CD4-positive, alpha-beta T cell (primary cell): Measurements from ENCODE around the gene ENTR1. TPM values are rescaled to one million over a fixed set of nuclear protein-coding genes. Genes with fewer than 3 reads are reported as not detected.

ENCODE experiments used
- ATAC-seq: fragments of 200-7000 bp; cut with Tn5 transposase; one replicate; pipeline ENCODE4 v1.10.0; 2022; ENCODE audit warnings: mild to moderate bottlenecking; ENCODE audit not compliant: poor library complexity
- CTCF ChIA-PET: fragments of 350-600 bp; sonication (Branson Sonifier 250); formaldehyde crosslinking; loops from one replicate; lab custom pipeline; 2021; ENCODE audit warnings: antibody characterized with exemption, inconsistent platforms; lab: Charles Lee
- POLR2A ChIA-PET: fragments of 350-600 bp; sonication (Branson Sonifier 250); formaldehyde crosslinking; loops from one replicate; lab custom pipeline; 2021; ENCODE audit warnings: antibody characterized with exemption, inconsistent platforms; lab: Charles Lee
- DNase-seq, 14 experiments: peaks; one replicate each; pipeline ENCODE4 v3.0.0-alpha.2; 2013 to 2020; ENCODE audit warnings: mixed read lengths in 2 of 14
- H3K27ac ChIP-seq, 2 donors: one replicate each; pipeline versions ENCODE4 v1.5.1 to v1.7.0; 2013; ENCODE audit warnings: low read length in 2 of 2, low read depth in 1 of 2, mild to moderate bottlenecking in 1 of 2
- H3K27me3 ChIP-seq, 2 experiments: 1 replicate in 1 of 2; 2 replicates in 1 of 2; pipeline versions ENCODE4 v1.6.1 to v1.7.0; 2013; ENCODE audit warnings: low read length in 2 of 2, control low read depth in 1 of 2, mild to moderate bottlenecking in 1 of 2, moderate library complexity in 1 of 2; ENCODE audit not compliant: insufficient read depth in 2 of 2, control insufficient read depth in 1 of 2
- H3K36me3 ChIP-seq: one replicate; pipeline ENCODE4 v1.6.1; 2013; ENCODE audit warnings: low read length, control low read depth; ENCODE audit not compliant: insufficient read depth
- H3K4me1 ChIP-seq: one replicate; pipeline ENCODE4 v1.6.1; 2013; ENCODE audit warnings: low read length, control low read depth; ENCODE audit not compliant: insufficient read depth
- H3K4me3 ChIP-seq: one replicate; pipeline ENCODE4 v1.5.1; 2013; ENCODE audit warnings: mild to moderate bottlenecking, low read length, moderate library complexity
- H3K9me3 ChIP-seq, 2 experiments: 1 replicate in 1 of 2; 2 replicates in 1 of 2; pipeline versions ENCODE4 v1.6.1 to v1.7.0; 2013; ENCODE audit warnings: low read length in 2 of 2, mild to moderate bottlenecking in 2 of 2, control low read depth in 1 of 2, moderate library complexity in 1 of 2; ENCODE audit not compliant: control insufficient read depth in 1 of 2, insufficient read depth in 1 of 2
- H3K27ac Mint-ChIP-seq: one replicate; pipeline ENCODE4 v1.8.0; 2020; ENCODE audit warnings: mixed read lengths
- H3K27me3 Mint-ChIP-seq: one replicate; pipeline ENCODE4 v1.8.0; 2021; ENCODE audit warnings: mixed read lengths
- H3K36me3 Mint-ChIP-seq: one replicate; pipeline ENCODE4 v1.8.0; 2021; ENCODE audit warnings: low read depth, mixed read lengths
- H3K4me1 Mint-ChIP-seq: one replicate; pipeline ENCODE4 v1.8.0; 2021; ENCODE audit warnings: low read depth, mixed read lengths
- H3K4me3 Mint-ChIP-seq: one replicate; pipeline ENCODE4 v1.8.0; 2020; ENCODE audit warnings: mild to moderate bottlenecking, mixed read lengths
- H3K9me3 Mint-ChIP-seq: one replicate; pipeline ENCODE4 v1.8.0; 2020; ENCODE audit warnings: mixed read lengths
- intact Hi-C, 2 experiments: fragments of 100-400 bp; cut with DNase I in 1 of 2; cut with micrococcal nuclease in 1 of 2; formaldehyde crosslinking; loops; one replicate each; pipeline versions ENCODE4 v1.15.1 to v1.9.0; 2023 to 2025; cut with DNase I, micrococcal nuclease
- total RNA-seq, 174 experiments: library from RNA in 2 of 174; stranded (reverse) in 2 of 174; gene quantifications; one replicate each; pipeline ENCODE4 v1.2.3 and lab custom pipeline; 2021 to 2026
- TF ChIP-seq, protein P1 (sequence below): fragments of 200-600 bp; IDR thresholded peaks from one replicate; pipeline ENCODE4 v1.8.0; 2022; ENCODE audit warnings: antibody characterized with exemption, mild to moderate bottlenecking

Gene ENTR1
- total RNA-seq, 2 experiments from 2014 or later: 37.7 to 43.2 TPM

DNA sequence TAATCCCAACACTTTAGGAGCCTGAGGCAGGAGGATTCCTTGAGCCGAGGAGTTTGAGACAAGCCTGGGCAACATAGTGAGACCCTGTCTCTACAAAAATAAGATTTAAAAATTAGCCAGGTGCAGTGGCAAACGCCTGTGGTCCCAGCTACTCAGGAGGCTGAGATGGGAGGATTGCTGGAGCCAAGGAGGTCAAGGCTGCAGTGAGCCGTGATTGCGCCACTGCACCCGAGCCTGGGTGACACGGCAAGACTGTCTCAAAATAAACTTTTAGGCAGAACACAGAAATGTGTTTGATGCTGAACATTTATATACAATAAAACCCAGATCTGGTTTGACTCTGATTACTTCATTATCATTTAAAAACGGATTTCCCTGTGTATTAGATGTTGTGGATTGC is 4.9 kb downstream of the ENTR1 start:
- H3K36me3 Mint-ChIP-seq: peaks cover 53% of the 10 kb centered on the region
- H3K27ac Mint-ChIP-seq: peak overlapping the region; percentile 91
- H3K27ac ChIP-seq: peak overlapping the region in 1 of 2 donors; percentile 86
- H3K9me3 Mint-ChIP-seq: no peaks in the 10 kb centered on the region
- H3K27me3 ChIP-seq: no peaks in the 10 kb centered on the region
- peaks cover 75% of the 10 kb centered on the region for H3K4me1 ChIP-seq
- TF ChIP-seq, protein P1, sequence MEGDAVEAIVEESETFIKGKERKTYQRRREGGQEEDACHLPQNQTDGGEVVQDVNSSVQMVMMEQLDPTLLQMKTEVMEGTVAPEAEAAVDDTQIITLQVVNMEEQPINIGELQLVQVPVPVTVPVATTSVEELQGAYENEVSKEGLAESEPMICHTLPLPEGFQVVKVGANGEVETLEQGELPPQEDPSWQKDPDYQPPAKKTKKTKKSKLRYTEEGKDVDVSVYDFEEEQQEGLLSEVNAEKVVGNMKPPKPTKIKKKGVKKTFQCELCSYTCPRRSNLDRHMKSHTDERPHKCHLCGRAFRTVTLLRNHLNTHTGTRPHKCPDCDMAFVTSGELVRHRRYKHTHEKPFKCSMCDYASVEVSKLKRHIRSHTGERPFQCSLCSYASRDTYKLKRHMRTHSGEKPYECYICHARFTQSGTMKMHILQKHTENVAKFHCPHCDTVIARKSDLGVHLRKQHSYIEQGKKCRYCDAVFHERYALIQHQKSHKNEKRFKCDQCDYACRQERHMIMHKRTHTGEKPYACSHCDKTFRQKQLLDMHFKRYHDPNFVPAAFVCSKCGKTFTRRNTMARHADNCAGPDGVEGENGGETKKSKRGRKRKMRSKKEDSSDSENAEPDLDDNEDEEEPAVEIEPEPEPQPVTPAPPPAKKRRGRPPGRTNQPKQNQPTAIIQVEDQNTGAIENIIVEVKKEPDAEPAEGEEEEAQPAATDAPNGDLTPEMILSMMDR: no peak
- H3K4me1 Mint-ChIP-seq: peaks cover 57% of the 10 kb centered on the region
- H3K27me3 Mint-ChIP-seq: no peaks in the 10 kb centered on the region
- no peaks in the 10 kb centered on the region for H3K9me3 ChIP-seq
- no peak overlapping the region for H3K4me3 ChIP-seq
- ATAC-seq: no peak
- ChIA-PET CTCF (no interaction called here), POLR2A (interaction anchor here (0.6 kb wide), 1 partner anchor 717 kb away, joined by 4 read pairs; no protein-coding TSS in a partner anchor)
- peak overlapping the region; percentile 55 for H3K4me3 Mint-ChIP-seq
- intact Hi-C loops: loop anchor here in 1 of 2 experiments (10.0 kb wide), 3 partner anchors 139 to 441 kb away; partner anchors contain the start of genes NOTCH1, RABL6 and UBAC1
- H3K36me3 ChIP-seq: peaks cover 28% of the 10 kb centered on the region
- no peak for DNase-seq

- Mint-ChIP-seq H3K27ac (peak overlapping the region; percentile 91), H3K27me3 (no peaks in the 10 kb centered on the region), H3K4me3 (peak overlapping the region; percentile 55), H3K36me3 (peaks cover 48% of the 10 kb centered on the region), H3K9me3 (no peaks in the 10 kb centered on the region), H3K4me1 (peaks cover 54% of the 10 kb centered on the region)
- H3K36me3 ChIP-seq: peaks cover 28% of the 10 kb centered on the region
- no peak for ATAC-seq
- H3K27ac ChIP-seq: peak overlapping the region; percentile 52 to 86
- POLR2A ChIA-PET: interaction anchor here (0.6 to 2.0 kb wide), 2 partner anchors 135 to 718 kb away, joined by 4 to 6 read pairs; no protein-coding TSS in a partner anchor
- CTCF ChIA-PET: interaction anchor here (1.8 kb wide), 1 partner anchor 41 kb away, joined by 18 read pairs; the partner anchor contains the start of gene DNLZ
- peaks cover 75% of the 10 kb centered on the region for H3K4me1 ChIP-seq
- intact Hi-C loops: loop anchor here in 1 of 2 experiments (10.0 kb wide), 3 partner anchors 140 to 440 kb away; partner anchors contain the start of genes NOTCH1, RABL6 and UBAC1
- H3K4me3 ChIP-seq: peak overlapping the region; percentile 9
- no peaks in the 10 kb centered on the region for H3K27me3 ChIP-seq
- TF ChIP-seq, protein P1: no peak
- no peak for DNase-seq
- H3K9me3 ChIP-seq: no peaks in the 10 kb centered on the region
Measured at GRCh38 chr9:136404801-136405136, 5.6 kb downstream of the ENTR1 start.

DNA sequence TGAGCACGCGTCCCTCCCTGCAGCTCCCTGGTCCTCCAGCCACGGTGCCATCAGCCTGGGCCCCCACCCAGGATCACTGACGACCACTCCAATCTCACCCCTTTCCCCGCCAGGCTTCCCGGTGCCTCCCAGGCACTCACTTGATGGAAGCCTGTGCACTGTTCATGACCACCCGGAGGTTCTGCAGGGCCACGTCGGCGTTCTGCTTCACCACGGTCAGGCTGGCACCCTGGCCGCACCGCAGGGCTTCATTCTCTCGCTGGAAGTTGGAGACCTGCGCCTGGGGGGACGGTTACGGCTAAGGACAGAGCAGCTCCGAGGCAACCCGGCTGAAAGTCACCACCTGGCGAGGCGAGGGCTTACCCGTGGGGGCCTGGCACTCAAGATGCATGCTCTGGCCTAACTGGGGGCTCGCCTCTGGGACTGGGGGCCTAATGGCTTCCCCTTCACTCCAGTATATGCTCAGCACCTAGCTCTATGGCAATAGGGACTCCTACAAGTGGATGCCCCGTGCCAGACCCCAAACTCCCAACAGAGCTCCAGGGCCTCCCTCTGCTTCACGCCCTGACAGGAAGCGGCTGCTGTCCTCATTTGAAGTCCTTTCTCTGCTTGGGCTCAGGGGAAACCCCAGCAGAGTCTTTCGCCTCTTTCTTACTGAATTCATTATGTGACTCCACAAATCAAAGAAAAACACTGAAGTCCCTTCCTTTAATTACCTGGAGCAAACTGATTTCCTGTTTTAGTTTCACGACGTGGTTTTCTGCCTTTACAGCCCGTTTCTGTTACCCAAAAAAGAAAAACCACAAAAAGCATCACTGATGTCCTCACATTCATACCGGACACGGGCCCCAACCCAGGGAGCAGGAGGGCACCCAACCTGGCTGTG is 6.3 kb downstream of the ENTR1 start:
- ATAC-seq: no peak
- peak overlapping the region; percentile 24 for H3K4me3 ChIP-seq

More for the DNA sequence above, 6.3 kb downstream of the ENTR1 start:
- ChIA-PET CTCF (interaction anchor here (1.8 kb wide), 1 partner anchor 41 kb away, joined by 18 read pairs; the partner anchor contains the start of gene DNLZ), POLR2A (interaction anchor here (0.8 to 2.0 kb wide), 6 partner anchors 14 to 136 kb away, joined by 4 to 7 read pairs (median 6); partner anchors contain the start of genes DNLZ and INPP5E)
- peak in 6 of 14 experiments; percentile 16 to 74 (median 54) for DNase-seq
- peaks cover 28% of the 10 kb centered on the region for H3K36me3 ChIP-seq
- H3K4me1 ChIP-seq: peaks cover 74% of the 10 kb centered on the region
- H3K4me3 Mint-ChIP-seq: peak overlapping the region; percentile 74
- intact Hi-C loops: loop anchor here in 1 of 2 experiments (10.0 kb wide), 3 partner anchors 141 to 439 kb away; partner anchors contain the start of genes NOTCH1, RABL6 and UBAC1
- no peaks in the 10 kb centered on the region for H3K27me3 Mint-ChIP-seq
- H3K27ac Mint-ChIP-seq: peak overlapping the region; percentile 91
- H3K4me1 Mint-ChIP-seq: peaks cover 53% of the 10 kb centered on the region
- H3K36me3 Mint-ChIP-seq: peaks cover 47% of the 10 kb centered on the region
- H3K9me3 Mint-ChIP-seq: no peaks in the 10 kb centered on the region
- H3K9me3 ChIP-seq: no peaks in the 10 kb centered on the region
- TF ChIP-seq, protein P1: no peak
- no peaks in the 10 kb centered on the region for H3K27me3 ChIP-seq
- H3K27ac ChIP-seq: peak overlapping the region; percentile 52 to 86
